ENCODE data around the gene TREML2.

TREML2 gene

DNA sequence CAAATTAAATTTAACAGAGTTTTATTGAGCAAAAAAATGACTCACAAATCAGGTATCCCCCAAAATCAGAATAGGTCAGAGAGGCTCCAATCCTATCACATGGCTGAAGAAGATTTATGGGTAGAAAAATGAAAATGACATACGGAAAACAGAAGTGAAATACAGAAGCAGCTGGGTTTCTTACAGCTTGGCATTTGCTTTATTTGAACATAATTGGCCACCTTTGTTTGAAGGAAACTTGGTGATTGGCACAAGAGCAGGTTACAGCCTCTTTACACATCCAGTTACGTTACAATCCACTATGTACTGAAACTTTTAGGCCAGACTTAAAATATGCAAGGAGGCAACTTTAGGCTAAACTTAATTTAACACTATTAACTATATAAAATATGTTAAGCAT is 26.3 kb downstream of the TREML2 start:
- Histone ChIP-seq H3K4me3 (ENCODE audit: low read depth, low read length) (no peak overlapping the region), H3K36me3 (no peaks in the 10 kb centered on the region), H3K9me3 (ENCODE audit: severe bottlenecking) (no peaks in the 10 kb centered on the region), H3K27ac (no peak overlapping the region), H3K27me3 (ENCODE audit: insufficient read depth, low read depth, severe bottlenecking) (no peaks in the 10 kb centered on the region)
- DNase-seq, result no peak
- TF ChIP-seq, protein P1, sequence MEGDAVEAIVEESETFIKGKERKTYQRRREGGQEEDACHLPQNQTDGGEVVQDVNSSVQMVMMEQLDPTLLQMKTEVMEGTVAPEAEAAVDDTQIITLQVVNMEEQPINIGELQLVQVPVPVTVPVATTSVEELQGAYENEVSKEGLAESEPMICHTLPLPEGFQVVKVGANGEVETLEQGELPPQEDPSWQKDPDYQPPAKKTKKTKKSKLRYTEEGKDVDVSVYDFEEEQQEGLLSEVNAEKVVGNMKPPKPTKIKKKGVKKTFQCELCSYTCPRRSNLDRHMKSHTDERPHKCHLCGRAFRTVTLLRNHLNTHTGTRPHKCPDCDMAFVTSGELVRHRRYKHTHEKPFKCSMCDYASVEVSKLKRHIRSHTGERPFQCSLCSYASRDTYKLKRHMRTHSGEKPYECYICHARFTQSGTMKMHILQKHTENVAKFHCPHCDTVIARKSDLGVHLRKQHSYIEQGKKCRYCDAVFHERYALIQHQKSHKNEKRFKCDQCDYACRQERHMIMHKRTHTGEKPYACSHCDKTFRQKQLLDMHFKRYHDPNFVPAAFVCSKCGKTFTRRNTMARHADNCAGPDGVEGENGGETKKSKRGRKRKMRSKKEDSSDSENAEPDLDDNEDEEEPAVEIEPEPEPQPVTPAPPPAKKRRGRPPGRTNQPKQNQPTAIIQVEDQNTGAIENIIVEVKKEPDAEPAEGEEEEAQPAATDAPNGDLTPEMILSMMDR (IDR thresholded peaks at IDR 0.05; ENCODE audit: low read depth, low read length), result no peak

DNA sequence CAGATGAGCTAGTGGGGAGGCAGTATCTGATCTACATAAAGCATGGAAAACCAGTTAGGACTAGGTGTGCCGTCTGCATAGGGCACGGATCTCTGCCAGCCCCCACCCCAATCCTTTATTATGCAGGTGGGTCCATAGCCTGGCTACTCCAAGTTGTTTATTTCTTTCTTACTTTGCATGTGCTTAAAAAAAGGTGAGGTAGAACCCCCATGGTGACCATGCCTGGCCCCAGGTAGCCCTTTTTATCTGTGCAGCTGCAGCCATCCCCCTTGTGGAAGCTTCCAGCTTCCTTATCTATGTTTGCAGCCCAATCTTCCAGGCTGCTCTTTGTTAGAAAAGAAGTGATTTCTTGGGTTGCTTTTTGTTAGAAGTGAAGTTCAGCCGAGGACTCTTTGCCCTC is 29.0 kb downstream of the TREML2 start:
- Histone ChIP-seq H3K9me3 (ENCODE audit: severe bottlenecking) (no peaks in the 10 kb centered on the region), H3K27ac (no peak overlapping the region), H3K36me3 (no peaks in the 10 kb centered on the region), H3K4me3 (ENCODE audit: low read depth, low read length) (no peak overlapping the region), H3K27me3 (ENCODE audit: insufficient read depth, low read depth, severe bottlenecking) (no peaks in the 10 kb centered on the region)
- TF ChIP-seq, protein P1 (IDR thresholded peaks at IDR 0.05; ENCODE audit: low read depth, low read length), result no peak
- DNase-seq, result peak; percentile 3

DNA sequence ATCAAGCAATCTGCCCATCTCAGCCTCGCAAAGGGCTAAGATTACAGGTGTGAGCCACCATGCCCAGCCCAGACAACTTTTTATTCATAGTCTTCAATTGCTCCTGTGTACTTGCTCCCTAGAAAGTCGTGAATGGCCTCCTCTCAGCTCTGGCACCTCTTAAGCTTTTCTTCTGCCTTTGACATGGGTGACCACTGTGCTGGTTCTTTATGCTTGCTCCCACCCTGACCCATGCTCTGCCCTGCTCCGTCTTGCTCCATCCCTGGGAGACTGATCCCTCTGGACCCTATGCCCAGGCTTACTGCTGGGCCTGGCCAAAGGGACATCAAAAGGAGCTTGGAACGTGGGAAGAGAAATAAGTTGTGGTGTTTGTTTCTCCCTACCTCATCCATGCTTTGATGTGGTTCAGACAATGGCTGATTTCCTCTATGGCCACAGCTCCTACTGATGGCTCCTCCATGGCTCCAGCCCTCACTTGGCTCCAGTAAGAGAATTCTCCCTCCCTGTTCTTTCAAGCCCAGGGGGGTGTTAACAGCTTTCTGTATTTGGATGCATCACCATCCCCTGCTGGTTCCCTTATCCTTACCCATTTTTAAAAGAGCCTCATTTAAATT is 30.3 kb downstream of the TREML2 start:
- Histone ChIP-seq H3K27ac (no peak overlapping the region), H3K36me3 (no peaks in the 10 kb centered on the region), H3K4me3 (ENCODE audit: low read depth, low read length) (no peak overlapping the region), H3K9me3 (ENCODE audit: severe bottlenecking) (no peaks in the 10 kb centered on the region), H3K27me3 (ENCODE audit: insufficient read depth, low read depth, severe bottlenecking) (no peaks in the 10 kb centered on the region)
- peak; percentile 2 for DNase-seq
- TF ChIP-seq, protein P1 (IDR thresholded peaks at IDR 0.05; ENCODE audit: low read depth, low read length), result no peak

DNA sequence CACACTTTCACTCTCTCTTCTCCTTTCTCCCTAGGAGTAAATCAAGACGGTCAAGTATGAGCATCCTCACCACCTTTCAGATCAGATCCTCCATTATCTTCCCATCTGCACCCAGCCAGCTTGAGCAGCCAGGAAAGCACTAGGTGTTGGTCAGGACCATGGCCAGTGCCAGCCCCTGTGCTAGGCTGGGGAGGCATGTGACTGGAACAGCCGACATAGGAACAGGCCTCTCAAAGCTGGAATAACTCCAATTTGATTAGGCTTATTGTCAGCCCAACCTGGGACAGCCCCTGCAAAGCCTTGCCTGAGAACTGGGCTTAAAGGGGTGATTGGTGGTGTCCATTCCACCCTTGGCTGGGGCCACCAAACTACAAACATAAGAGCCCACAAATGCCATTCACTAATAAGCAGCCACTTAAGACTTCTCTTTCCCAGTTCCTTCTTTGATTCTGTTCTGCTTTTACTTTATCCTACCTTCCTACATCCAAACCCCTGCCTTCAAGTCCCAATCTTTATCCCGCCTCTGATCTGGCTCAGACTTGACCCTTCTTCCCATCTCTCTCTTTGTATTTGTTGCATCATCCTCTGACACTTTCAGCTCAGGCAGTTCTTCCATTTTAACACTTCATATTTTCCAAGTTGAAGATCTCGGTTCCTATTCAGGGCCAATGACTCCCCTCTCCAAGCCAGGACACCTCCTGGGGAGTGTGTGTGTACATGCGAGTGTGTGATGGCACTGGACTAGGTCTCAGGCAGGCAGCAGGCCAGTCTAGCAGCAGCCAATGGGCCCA is 33.6 kb downstream of the TREML2 start:
- no peaks in the 10 kb centered on the region for H3K27me3 ChIP-seq (ENCODE audit: insufficient read depth, low read depth, severe bottlenecking)
- TF ChIP-seq, protein P1 (IDR thresholded peaks at IDR 0.05; ENCODE audit: low read depth, low read length), result no peak
- no peak overlapping the region for H3K27ac ChIP-seq
- no peaks in the 10 kb centered on the region for H3K9me3 ChIP-seq (ENCODE audit: severe bottlenecking)
- no peaks in the 10 kb centered on the region for H3K36me3 ChIP-seq
- DNase-seq, result peak; percentile 6
- no peak overlapping the region for H3K4me3 ChIP-seq (ENCODE audit: low read depth, low read length)

DNA sequence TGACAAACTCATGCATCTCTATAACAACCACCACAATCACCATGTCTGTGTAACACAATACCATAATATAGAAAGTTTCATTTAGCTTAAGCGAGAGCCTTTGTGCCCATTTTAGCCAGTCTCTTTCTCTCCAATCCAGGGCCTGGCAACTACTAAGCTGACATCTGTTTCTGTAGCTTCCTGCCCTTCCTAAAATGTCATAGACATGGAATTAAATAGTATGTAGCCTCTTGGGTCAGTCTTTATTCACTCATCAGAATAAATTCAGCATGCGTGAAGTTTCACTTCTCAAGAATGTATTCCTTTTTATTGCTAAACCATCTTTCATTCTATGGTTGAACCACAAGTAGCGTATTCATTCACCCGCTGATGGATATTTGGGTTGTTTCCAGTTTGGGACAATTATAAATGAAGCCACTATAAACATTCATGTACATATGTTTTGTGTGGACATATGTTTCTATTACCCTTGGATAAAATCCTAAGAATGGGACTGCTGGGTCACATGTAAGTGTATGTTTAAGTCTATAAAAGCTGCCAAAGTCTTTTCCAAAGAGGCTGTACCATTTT is 36.3 kb downstream of the TREML2 start:
- TF ChIP-seq, protein P1 (IDR thresholded peaks at IDR 0.05; ENCODE audit: low read depth, low read length), result no peak
- no peak for DNase-seq
- H3K9me3 ChIP-seq (ENCODE audit: severe bottlenecking), result no peaks in the 10 kb centered on the region
- H3K36me3 ChIP-seq, result no peaks in the 10 kb centered on the region
- no peak overlapping the region for H3K4me3 ChIP-seq (ENCODE audit: low read depth, low read length)
- no peak overlapping the region for H3K27ac ChIP-seq
- no peaks in the 10 kb centered on the region for H3K27me3 ChIP-seq (ENCODE audit: insufficient read depth, low read depth, severe bottlenecking)

Data from WERI-Rb-1 (cell line).